VCaP (cell line): ENCODE data around the gene ROR1.
A peak's percentile ranks its signal among the peaks of the same experiment; 100 is the strongest.

Experiments used
- H3K27ac ChIP-seq: fragments of 450-650 bp; 2 replicates; pipeline ENCODE4 v1.5.1; 2017
- TF ChIP-seq, protein P1 (sequence below): fragments of 450-650 bp; conservative IDR thresholded peaks from 2 replicates; pipeline ENCODE4 v1.5.1; 2017; ENCODE audit warnings: mild to moderate bottlenecking, moderate library complexity

Gene ROR1

DNA sequence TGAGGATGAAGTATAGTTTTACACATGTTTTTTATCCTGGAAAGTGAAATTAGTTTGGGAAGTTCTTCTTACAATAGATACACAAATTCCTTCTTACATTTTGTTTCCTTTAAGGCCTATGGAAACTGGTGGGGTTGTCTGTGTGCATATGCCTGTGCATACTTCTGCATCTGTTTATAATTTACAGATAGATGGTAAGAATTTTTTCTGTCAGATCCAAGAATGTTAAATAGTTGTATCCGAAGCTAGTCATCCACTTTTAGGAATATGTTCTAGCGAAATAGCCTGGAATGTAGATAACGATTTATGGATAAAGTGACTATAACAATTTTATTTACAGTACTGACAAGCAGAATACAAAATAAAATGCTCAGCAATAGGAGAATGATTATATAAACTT is 194.1 kb downstream of the ROR1 start:
- TF ChIP-seq, protein P1, sequence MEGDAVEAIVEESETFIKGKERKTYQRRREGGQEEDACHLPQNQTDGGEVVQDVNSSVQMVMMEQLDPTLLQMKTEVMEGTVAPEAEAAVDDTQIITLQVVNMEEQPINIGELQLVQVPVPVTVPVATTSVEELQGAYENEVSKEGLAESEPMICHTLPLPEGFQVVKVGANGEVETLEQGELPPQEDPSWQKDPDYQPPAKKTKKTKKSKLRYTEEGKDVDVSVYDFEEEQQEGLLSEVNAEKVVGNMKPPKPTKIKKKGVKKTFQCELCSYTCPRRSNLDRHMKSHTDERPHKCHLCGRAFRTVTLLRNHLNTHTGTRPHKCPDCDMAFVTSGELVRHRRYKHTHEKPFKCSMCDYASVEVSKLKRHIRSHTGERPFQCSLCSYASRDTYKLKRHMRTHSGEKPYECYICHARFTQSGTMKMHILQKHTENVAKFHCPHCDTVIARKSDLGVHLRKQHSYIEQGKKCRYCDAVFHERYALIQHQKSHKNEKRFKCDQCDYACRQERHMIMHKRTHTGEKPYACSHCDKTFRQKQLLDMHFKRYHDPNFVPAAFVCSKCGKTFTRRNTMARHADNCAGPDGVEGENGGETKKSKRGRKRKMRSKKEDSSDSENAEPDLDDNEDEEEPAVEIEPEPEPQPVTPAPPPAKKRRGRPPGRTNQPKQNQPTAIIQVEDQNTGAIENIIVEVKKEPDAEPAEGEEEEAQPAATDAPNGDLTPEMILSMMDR: no peak

DNA sequence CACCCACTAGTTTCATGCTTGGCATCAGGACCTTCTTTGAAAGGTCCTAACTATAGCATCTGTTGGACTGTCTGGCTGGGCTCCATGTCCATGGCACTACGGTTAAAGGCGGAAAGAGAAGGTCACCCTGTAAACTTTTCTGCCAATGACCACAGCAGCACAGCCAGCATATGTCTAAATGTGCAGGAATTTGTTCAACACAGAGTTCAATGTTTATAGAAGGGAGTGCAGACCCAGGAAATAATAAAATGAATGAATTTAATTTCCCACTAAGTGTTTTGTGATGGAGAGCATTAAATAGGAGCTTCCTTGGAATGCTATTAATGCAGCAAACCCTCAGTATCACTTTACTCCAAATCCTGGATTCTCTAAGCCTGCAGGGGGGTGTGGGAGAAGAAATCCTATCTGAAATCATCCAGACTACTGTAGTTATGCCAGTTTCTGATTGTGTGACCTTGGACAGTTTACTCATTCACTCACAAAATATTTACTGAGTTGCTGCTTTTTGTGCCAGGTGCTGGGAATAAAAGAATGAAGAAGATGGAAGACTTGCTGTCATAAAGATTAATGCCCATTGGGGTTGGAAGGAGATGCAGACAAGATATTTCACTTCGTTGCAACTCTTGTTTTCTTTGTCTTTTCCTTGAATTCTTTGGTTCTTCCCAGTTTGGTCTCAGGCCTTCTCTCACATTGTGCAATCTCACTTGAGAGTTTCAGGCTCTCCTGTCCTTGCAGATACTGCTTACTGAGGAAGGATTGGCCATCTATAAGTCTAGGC is 195.0 kb downstream of the ROR1 start:
- H3K27ac ChIP-seq: no peak overlapping the region

More for the DNA sequence above, 194.1 kb downstream of the ROR1 start:
- H3K27ac ChIP-seq: no peak overlapping the region

DNA sequence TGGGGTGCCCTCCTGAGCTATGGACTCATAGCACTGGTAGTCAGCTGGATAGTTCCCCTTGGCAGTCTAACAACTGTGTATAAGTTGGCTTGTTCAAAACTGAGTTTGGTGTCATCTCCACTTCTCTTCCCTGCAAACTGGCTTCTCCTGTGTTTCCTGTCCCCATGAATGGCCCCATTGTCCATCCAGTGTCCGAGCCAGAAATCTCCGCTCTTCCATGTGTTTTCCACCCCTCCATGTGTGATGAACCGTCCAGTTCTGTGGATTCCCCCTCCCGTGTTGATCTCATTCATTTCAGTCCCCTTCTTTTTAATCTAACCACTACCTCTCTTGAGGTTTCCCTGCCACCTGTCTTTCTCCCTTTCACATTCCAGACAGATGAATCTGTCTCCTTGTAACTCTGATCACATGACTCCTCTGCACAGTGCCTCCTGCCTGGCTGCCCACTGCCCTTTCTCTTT is 195.7 kb downstream of the ROR1 start:
- TF ChIP-seq, protein P1: no peak
- no peak overlapping the region for H3K27ac ChIP-seq

More for the DNA sequence above, 195.0 kb downstream of the ROR1 start:
- TF ChIP-seq, protein P1: no peak

DNA sequence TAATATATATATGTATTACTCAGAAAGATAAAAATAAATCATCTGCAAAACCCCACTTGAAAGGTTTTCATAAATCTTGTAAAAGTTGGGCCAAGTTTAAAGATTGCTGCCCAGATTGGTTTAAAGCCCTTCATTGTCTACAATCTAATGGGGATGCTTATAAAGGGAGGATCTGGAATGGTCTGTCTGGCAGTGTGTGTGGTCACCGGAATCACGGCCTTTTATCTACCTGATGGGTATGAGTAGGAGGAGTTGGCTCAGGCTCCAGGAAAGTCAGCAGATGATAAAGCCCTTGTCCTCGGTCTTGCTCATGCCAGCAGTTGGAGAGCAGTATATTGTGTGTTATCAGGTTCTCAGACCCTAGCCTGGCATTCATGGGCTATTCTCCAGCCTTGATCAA is 197.7 kb downstream of the ROR1 start:
- TF ChIP-seq, protein P1: no peak
- H3K27ac ChIP-seq: no peak overlapping the region; the same call in 1 of the 2 replicates

DNA sequence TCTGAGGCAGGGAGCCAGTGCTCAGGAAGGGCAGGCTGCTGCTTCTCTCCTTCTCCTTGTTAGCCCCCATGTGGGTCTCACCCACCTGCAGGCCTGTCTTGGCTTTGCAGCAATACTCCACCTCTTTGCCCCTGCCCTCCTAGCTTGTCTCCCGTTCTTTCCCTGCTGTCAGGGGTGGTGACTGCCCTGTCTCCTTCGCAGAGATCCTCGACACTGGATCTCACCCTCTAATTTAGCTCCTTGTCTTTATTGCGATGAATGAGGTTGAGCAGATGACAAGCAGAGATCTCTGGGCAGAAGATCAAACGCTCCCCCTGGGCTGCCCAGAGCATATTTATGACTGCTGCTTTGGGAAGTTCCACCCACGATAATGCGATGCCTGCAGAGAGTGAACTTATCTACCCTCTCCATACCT is 199.2 kb downstream of the ROR1 start:
- TF ChIP-seq, protein P1: no peak

DNA sequence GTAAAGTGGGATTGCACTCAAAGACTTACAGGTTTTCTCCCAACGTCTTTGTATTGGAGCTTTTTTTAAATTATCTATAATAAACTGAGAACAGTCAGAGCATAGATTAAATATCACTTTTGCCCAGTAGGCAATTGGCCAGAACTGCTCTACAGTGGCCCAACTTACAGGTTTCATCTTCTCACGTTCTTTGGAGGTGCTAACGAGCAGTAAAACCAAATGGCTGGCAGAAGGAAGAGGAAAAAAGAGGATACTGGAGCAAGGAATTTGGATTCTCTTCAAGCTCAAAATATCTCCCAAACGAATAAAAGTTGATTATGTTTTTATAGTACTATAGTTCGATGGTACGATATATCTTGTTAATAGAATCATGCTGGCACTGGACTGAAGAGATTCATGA is 201.1 kb downstream of the ROR1 start:
- peak overlapping the region; percentile 73 for H3K27ac ChIP-seq
- TF ChIP-seq, protein P1: no peak

More for the DNA sequence above, 199.2 kb downstream of the ROR1 start:
- H3K27ac ChIP-seq: no peak overlapping the region

GRCh38 chr1:63975481-63975880 is 201.7 kb downstream of the ROR1 start:
- TF ChIP-seq, protein P1: no peak
- peak overlapping the region; percentile 73 for H3K27ac ChIP-seq
